MM.1S (cell line): Measurements from ENCODE around the gene CTDSP2.

ENCODE experiments used
- DNase-seq: peaks from one replicate; pipeline ENCODE4 v3.0.0-alpha.2; 2015
- H2AFZ ChIP-seq: fragments of 300-600 bp; sonication (generic); 2 replicates; pipeline ENCODE4 v1.6.0; 2016; ENCODE audit warnings: antibody characterized with exemption, low read length
- H3F3A ChIP-seq: fragments of 300-600 bp; sonication (generic); 2 replicates; pipeline ENCODE4 v1.6.1; 2016; ENCODE audit warnings: mild to moderate bottlenecking, antibody characterized with exemption, low read length, moderate library complexity, mixed read lengths; ENCODE audit not compliant: insufficient read depth
- H3K27ac ChIP-seq: fragments of 300-600 bp; sonication (generic); 2 replicates; pipeline ENCODE4 v1.5.1; 2016; ENCODE audit warnings: mild to moderate bottlenecking, low read length
- H3K27me3 ChIP-seq: fragments of 300-600 bp; sonication (generic); replicated peaks from 2 replicates; pipeline ENCODE4 v1.6.0; 2016; ENCODE audit warnings: low read length; ENCODE audit not compliant: insufficient read depth
- H3K36me3 ChIP-seq: fragments of 300-600 bp; sonication (generic); replicated peaks from 2 replicates; pipeline ENCODE4 v1.6.1; 2016; ENCODE audit warnings: mild to moderate bottlenecking, low read length, mixed read lengths; ENCODE audit not compliant: insufficient read depth
- H3K4me1 ChIP-seq: fragments of 300-600 bp; sonication (generic); 2 replicates; pipeline ENCODE4 v1.6.1; 2016; ENCODE audit warnings: low read length, mixed read lengths
- H3K4me2 ChIP-seq: fragments of 300-600 bp; sonication (generic); 2 replicates; pipeline ENCODE4 v1.6.0; 2016; ENCODE audit warnings: low read depth, low read length
- H3K4me3 ChIP-seq: fragments of 300-600 bp; sonication (generic); 2 replicates; pipeline ENCODE4 v1.5.1; 2016; ENCODE audit warnings: low read length, mixed read lengths
- H3K79me2 ChIP-seq: fragments of 300-600 bp; sonication (generic); 2 replicates; pipeline ENCODE4 v1.6.1; 2016; ENCODE audit warnings: mixed run types, low read length, mixed read lengths
- H3K9ac ChIP-seq: fragments of 300-600 bp; sonication (generic); 2 replicates; pipeline ENCODE4 v1.6.1; 2016; ENCODE audit warnings: low read length, mixed read lengths
- H3K9me2 ChIP-seq: fragments of 300-600 bp; sonication (generic); replicated peaks from 2 replicates; pipeline ENCODE4 v1.6.1; 2016; ENCODE audit warnings: mild to moderate bottlenecking, low read length, mixed read lengths; ENCODE audit not compliant: insufficient read depth
- H3K9me3 ChIP-seq: fragments of 300-600 bp; sonication (generic); replicated peaks from 2 replicates; pipeline ENCODE4 v1.6.1; 2016; ENCODE audit warnings: mild to moderate bottlenecking, low read length, mixed read lengths; ENCODE audit not compliant: insufficient read depth
- H4K20me1 ChIP-seq: fragments of 300-600 bp; sonication (generic); 2 replicates; pipeline ENCODE4 v1.6.1; 2016; ENCODE audit warnings: mild to moderate bottlenecking, low read length, moderate library complexity, mixed read lengths; ENCODE audit not compliant: insufficient read depth
- CTCF ChIP-seq: fragments of 300-600 bp; sonication (generic); IDR thresholded peaks from 2 replicates; pipeline ENCODE4 v1.5.1; 2016; ENCODE audit warnings: antibody characterized with exemption, low read length, mixed read lengths
- EZH2 ChIP-seq: fragments of 300-600 bp; sonication (generic); optimal IDR thresholded peaks from 2 replicates; pipeline ENCODE3; 2017; ENCODE audit warnings: low read depth, mild to moderate bottlenecking, antibody characterized with exemption, low read length, mixed read lengths
- EZH2phosphoT487 ChIP-seq: fragments of 300-600 bp; sonication (generic); IDR thresholded peaks from 2 replicates; pipeline ENCODE4 v1.6.1; 2018; ENCODE audit warnings: antibody characterized with exemption, low read length

CTDSP2 gene, protein sequence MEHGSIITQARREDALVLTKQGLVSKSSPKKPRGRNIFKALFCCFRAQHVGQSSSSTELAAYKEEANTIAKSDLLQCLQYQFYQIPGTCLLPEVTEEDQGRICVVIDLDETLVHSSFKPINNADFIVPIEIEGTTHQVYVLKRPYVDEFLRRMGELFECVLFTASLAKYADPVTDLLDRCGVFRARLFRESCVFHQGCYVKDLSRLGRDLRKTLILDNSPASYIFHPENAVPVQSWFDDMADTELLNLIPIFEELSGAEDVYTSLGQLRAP

GRCh38 chr12:57846577-57847319 is at the start of gene CTDSP2:
TSS of gene CTDSP2 (minus strand) at chr12:57846729. CDS start at chr12:57846435, 294 bp downstream.
- H3K4me2 ChIP-seq, result peak within 1 kb of the TSS; percentile 92
- peaks cover 26% of the 10 kb centered on the region for H3K4me1 ChIP-seq

DNA sequence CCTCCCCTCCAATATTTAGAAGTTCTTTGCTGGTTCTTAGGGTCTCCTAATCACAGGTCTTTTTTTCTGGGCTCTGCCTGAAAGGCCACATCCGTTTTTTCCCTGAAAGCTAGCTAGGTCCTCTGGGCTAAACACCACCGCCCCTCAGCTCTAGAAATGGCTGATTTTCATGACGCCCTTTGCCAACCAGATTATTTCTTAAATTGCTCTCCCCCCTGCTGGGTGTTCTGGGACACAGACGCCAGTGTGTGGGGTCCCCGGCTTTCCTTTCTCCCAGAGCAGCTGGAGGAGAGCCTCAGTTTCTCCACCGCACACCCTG is 49.5 kb upstream of the CTDSP2 start:
- H2AFZ ChIP-seq, result peak overlapping the region; percentile 90
- H3K9ac ChIP-seq, result peak overlapping the region; percentile 58

More at GRCh38 chr12:57846577-57847319, at the start of gene CTDSP2:
- Histone ChIP-seq H3K9ac (peak within 1 kb of the TSS; percentile 95), H4K20me1 (peaks cover 22% of the 10 kb centered on the region), H3K4me3 (peak within 1 kb of the TSS; percentile 99), H3F3A (peaks cover 14% of the 10 kb centered on the region), H3K79me2 (peaks cover 49% of the 10 kb centered on the region), H3K27ac (peak within 1 kb of the TSS; percentile 80), H3K36me3 (no peaks in the 10 kb centered on the region), H3K9me3 (no peaks in the 10 kb centered on the region), H3K9me2 (no peaks in the 10 kb centered on the region), H2AFZ (peak within 1 kb of the TSS; percentile 95), H3K27me3 (no peaks in the 10 kb centered on the region; the same call in 1 of the 2 replicates)
- no peak for TF ChIP-seq EZH2
- TF ChIP-seq EZH2phosphoT487, result no peak
- TF ChIP-seq CTCF, result no peak
- peak; percentile 98 for DNase-seq

GRCh38 chr12:57895389-57896114 is 49.0 kb upstream of the CTDSP2 start:
- no peaks in the 10 kb centered on the region for H3K9me2 ChIP-seq
- no peak overlapping the region for H3K27ac ChIP-seq
- H3K4me3 ChIP-seq, result no peak overlapping the region
- peak overlapping the region; percentile 84; the same call in 1 of the 2 replicates for H3K4me2 ChIP-seq
- H3K79me2 ChIP-seq, result no peaks in the 10 kb centered on the region
- no peaks in the 10 kb centered on the region for H3K36me3 ChIP-seq
- H3K9me3 ChIP-seq, result no peaks in the 10 kb centered on the region
- H3F3A ChIP-seq, result peaks cover 30% of the 10 kb centered on the region
- peak overlapping the region; percentile 90 for H2AFZ ChIP-seq
- TF ChIP-seq CTCF (no peak), EZH2 (no peak), EZH2phosphoT487 (no peak)
- DNase-seq, result no peak
- no peaks in the 10 kb centered on the region for H3K27me3 ChIP-seq
- no peak overlapping the region for H3K9ac ChIP-seq
- peaks cover 45% of the 10 kb centered on the region for H3K4me1 ChIP-seq
- H4K20me1 ChIP-seq, result no peaks in the 10 kb centered on the region

More for the DNA sequence above, 49.5 kb upstream of the CTDSP2 start:
- no peaks in the 10 kb centered on the region for H4K20me1 ChIP-seq
- TF ChIP-seq CTCF, result no peak
- TF ChIP-seq EZH2, result no peak
- TF ChIP-seq EZH2phosphoT487, result no peak
- DNase-seq, result no peak
- H3K4me2 ChIP-seq, result peak overlapping the region; percentile 84
- H3K27ac ChIP-seq, result no peak overlapping the region
- peaks cover 46% of the 10 kb centered on the region for H3K4me1 ChIP-seq
- no peaks in the 10 kb centered on the region for H3K36me3 ChIP-seq
- H3K4me3 ChIP-seq, result peak overlapping the region; percentile 60
- H3K9me2 ChIP-seq, result no peaks in the 10 kb centered on the region
- peaks cover 30% of the 10 kb centered on the region for H3F3A ChIP-seq
- no peaks in the 10 kb centered on the region for H3K79me2 ChIP-seq
- H3K27me3 ChIP-seq, result no peaks in the 10 kb centered on the region
- no peaks in the 10 kb centered on the region for H3K9me3 ChIP-seq
